GM18526 (cell line): Measurements from ENCODE around the gene MFSD8.

ENCODE experiments used
- POLR2A ChIP-seq: IDR thresholded peaks from 3 replicates; pipeline ENCODE4 v1.6.1; 2011; ENCODE audit not compliant: insufficient read length; ENCODE audit errors: extremely low read depth

The MFSD8 gene

GRCh38 chr4:127965062-127965802, at the start of gene MFSD8, which contains the start of gene ABHD18:
Gene MFSD8 (minus strand): TSS chr4:127965173. CDS start chr4:127965133, 40 bp downstream.
Gene ABHD18 (plus strand): TSS chr4:127965406. CDS start chr4:127982956, 17,550 bp downstream.
- peak; percentile 80 for TF ChIP-seq POLR2A

- TF ChIP-seq POLR2A = no peak
These were observed 44.5 kb upstream of the MFSD8 start for GRCh38 chr4:128009428-128009827.

- no peak for TF ChIP-seq POLR2A
These were observed 41.6 kb upstream of the MFSD8 start for GRCh38 chr4:128006592-128006991.

DNA sequence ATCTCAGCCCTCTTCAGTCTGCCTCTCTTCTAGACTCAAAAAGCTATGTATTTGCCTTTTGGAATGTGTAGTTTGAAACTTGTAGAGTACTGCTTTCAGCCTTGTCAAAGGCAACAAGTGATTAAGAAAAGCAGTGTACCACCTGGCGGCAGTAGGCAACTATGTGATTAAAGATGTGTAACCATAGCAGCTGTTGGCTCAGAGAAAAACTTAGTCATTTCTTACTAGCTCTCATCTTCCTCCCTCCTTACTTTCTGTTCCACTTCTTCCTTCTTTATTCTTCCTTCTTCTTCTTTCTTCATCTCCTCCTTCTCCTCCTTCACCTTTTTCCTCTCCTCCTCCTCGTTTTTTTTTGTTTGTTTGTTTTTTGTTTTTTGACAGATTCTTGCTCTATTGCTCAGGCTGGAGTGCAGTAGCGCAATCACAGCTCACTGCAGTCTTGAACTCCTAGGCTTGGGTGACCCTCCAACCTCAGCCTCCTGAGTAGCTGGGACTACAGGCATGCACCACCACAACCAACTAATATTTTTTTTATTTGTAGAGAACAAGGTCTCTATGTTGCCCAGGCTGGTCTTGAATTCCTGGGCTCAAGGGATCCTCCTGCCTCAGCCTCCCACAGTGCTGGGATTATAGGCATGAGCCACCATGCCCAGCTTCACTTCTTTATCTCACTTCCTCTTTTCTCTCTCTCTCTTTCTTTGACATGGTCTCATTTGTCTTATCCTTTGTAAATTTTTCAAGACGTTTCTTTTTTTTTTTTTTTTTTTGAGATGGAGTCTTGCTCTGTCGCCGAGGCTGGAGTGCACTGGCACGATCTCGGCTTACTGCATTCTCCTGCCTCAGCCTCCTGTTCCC, 32.8 kb upstream of the MFSD8 start:
- TF ChIP-seq POLR2A = no peak

- TF ChIP-seq POLR2A = no peak
These were observed 30.8 kb upstream of the MFSD8 start for GRCh38 chr4:127995776-127996175.

DNA sequence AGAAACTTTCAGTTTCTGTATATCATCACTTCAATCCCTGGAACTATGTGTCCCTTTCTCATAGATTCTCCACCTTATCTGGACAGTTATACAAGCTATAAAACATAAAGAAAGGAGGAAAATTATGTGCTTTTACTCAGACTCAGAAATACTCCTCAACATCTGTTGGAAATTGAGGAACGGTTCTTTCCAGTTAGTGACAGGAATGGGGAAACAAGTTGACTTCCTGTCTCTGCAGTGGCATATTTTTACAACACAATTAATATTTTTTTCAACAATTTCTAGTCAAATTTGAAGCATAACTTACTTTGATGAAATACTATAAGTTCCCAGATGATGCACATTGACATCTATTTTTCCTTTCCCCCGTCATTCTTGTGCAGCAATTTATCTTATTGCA, 28.2 kb upstream of the MFSD8 start:
- TF ChIP-seq POLR2A = no peak

DNA sequence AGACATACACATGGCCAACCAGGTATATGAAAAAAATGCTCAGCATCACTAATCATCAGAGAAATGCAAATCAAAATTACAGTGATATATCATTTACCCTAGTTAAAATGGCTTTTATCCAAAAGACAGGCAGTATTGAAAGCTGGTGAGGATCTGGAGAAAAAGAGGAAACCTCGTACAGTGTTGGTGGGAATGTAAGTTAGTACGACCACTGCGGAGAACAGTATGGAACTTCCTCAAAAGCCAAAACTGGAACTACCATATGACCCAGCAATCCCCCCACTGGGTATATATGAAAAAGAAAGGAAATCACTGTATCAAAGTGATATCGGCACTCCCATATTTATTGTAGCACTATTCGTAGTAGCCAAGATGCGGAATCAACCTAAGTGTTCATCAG, 23.7 kb upstream of the MFSD8 start:
- no peak for TF ChIP-seq POLR2A

GRCh38 chr4:127985989-127986388, 21.0 kb upstream of the MFSD8 start:
- TF ChIP-seq POLR2A = no peak

DNA sequence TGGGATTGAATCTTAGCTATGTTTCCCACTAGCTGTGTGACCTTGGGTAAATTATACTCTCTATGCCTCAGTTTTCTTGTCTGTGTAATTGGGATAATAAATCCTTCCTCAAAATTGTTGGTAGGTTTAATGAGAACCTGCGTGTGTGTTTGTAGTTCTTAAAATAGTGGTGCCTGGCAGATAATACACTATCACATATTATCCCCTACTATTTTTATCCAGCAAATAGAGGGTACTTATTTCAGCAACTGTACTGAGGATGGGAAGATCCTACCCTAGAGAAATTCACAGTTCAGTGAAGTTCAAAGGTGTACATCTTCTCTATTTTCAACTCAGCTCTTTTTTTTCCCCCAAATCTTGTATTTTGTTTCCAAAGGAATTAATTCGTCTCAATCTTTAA, 17.5 kb upstream of the MFSD8 start:
- no peak for TF ChIP-seq POLR2A

- no peak for TF ChIP-seq POLR2A
These were observed 14.0 kb upstream of the MFSD8 start for GRCh38 chr4:127978930-127979329.

- TF ChIP-seq POLR2A = no peak
These were observed 10.3 kb upstream of the MFSD8 start for GRCh38 chr4:127975121-127975770.

GRCh38 chr4:127968586-127968985, 3.6 kb upstream of the MFSD8 start:
- no peak for TF ChIP-seq POLR2A

- no peak for TF ChIP-seq POLR2A
These were observed 2.3 kb upstream of the MFSD8 start for GRCh38 chr4:127967141-127967775.

DNA sequence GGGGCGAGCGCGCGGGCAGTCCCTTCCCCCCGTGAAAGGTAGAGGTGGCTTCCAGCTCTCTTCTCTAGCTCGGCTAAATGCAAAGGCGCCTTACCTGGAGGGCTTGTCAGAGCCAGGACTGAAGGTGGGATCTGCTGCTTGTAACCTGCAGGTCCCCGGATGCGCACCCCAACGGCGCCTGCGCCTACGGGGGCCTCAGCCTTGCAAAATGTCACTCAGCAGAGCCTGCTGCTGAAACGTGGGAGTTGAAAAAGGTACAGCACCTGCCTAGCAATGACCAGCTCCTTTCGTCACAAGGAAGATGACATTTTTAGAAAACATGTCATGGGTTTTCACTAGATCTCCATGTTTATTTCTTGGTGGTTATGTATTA, 816 bp upstream of the MFSD8 start:
- no peak for TF ChIP-seq POLR2A

DNA sequence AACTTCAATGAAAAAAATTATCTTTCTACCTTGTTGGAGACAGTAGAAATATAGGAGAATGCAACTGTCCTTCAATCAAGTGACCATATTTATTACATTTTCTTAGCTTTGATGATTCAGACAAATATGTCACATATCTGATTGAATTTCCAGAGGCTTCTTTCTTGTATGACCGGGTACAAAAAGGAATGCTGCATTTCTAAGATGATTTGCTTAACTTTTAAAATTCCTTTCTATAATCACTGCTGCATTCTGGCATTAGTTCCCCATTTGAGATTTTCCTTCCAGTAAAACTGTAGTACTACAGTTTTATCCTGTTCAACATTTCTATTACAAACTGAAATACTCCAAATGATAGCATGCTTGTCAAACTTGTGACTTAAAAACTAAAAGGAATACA, 5.2 kb downstream of the MFSD8 start:
- TF ChIP-seq POLR2A = no peak

GRCh38 chr4:127957105-127957504, 7.9 kb downstream of the MFSD8 start:
- no peak for TF ChIP-seq POLR2A

GRCh38 chr4:127936974-127937373, 28.0 kb downstream of the MFSD8 start:
- no peak for TF ChIP-seq POLR2A
